Measurements from ENCODE around the gene SDHAF1.
"Not testable (repeated sequence)": the region's sequence is repeated elsewhere in the genome, so short reads cannot be mapped to it uniquely, and the experiment has no call there.

The SDHAF1 gene

GRCh38 chr19:36031308-36031707 lies 36.3 kb downstream of the SDHAF1 start:
- ChIA-PET CTCF (no interaction called here), POLR2A (no interaction called here)
- no peak for DNase-seq (ENCODE audit: extremely low spot score)
- TF ChIP-seq HDGF (IDR thresholded peaks at IDR 0.05; ENCODE audit: borderline replicate concordance) (no peak), FOXK2 (IDR thresholded peaks at IDR 0.05) (no peak), LEF1 (IDR thresholded peaks at IDR 0.05; ENCODE audit: borderline replicate concordance) (no peak), ELF4 (IDR thresholded peaks at IDR 0.05) (no peak), BHLHE40 (IDR thresholded peaks at IDR 0.05; ENCODE audit: borderline replicate concordance) (no peak), FOXA1 (IDR thresholded peaks at IDR 0.05) (no peak), TARDBP (IDR thresholded peaks at IDR 0.05) (no peak), FOXM1 (IDR thresholded peaks at IDR 0.05; ENCODE audit: borderline replicate concordance) (no peak), SP1 (IDR thresholded peaks at IDR 0.05) (no peak), SUZ12 (IDR thresholded peaks at IDR 0.05) (no peak), NFRKB (IDR thresholded peaks at IDR 0.05) (no peak), ARNT (IDR thresholded peaks at IDR 0.05) (no peak), L3MBTL2 (conservative IDR thresholded peaks at IDR 0.05) (no peak), ZNF384 (IDR thresholded peaks at IDR 0.05) (no peak), CTBP1 (IDR thresholded peaks at IDR 0.05; ENCODE audit: borderline replicate concordance) (no peak)
- TF ChIP-seq, protein P1, sequence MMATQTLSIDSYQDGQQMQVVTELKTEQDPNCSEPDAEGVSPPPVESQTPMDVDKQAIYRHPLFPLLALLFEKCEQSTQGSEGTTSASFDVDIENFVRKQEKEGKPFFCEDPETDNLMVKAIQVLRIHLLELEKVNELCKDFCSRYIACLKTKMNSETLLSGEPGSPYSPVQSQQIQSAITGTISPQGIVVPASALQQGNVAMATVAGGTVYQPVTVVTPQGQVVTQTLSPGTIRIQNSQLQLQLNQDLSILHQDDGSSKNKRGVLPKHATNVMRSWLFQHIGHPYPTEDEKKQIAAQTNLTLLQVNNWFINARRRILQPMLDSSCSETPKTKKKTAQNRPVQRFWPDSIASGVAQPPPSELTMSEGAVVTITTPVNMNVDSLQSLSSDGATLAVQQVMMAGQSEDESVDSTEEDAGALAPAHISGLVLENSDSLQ (IDR thresholded peaks at IDR 0.05), result no peak

GRCh38 chr19:36032251-36033104 lies 37.5 kb downstream of the SDHAF1 start, which contains the start of gene CLIP3:
Gene CLIP3 (minus strand): TSS chr19:36032873. CDS start chr19:36032357, 516 bp downstream.
- CTCF ChIA-PET, result no interaction called here
- no peak for DNase-seq (ENCODE audit: extremely low spot score)
- TF ChIP-seq ZNF384 (IDR thresholded peaks at IDR 0.05), result no peak
- TF ChIP-seq ELF4 (IDR thresholded peaks at IDR 0.05), result no peak
- no peak for TF ChIP-seq SUZ12 (IDR thresholded peaks at IDR 0.05)
- no peak for TF ChIP-seq FOXK2 (IDR thresholded peaks at IDR 0.05)
- no peak for TF ChIP-seq CTBP1 (IDR thresholded peaks at IDR 0.05; ENCODE audit: borderline replicate concordance)
- TF ChIP-seq BHLHE40 (IDR thresholded peaks at IDR 0.05; ENCODE audit: borderline replicate concordance), result no peak
- TF ChIP-seq HDGF (IDR thresholded peaks at IDR 0.05; ENCODE audit: borderline replicate concordance), result no peak
- no peak for TF ChIP-seq NFRKB (IDR thresholded peaks at IDR 0.05)
- no peak for TF ChIP-seq TARDBP (IDR thresholded peaks at IDR 0.05)
- TF ChIP-seq ARNT (IDR thresholded peaks at IDR 0.05), result no peak
- TF ChIP-seq FOXM1 (IDR thresholded peaks at IDR 0.05; ENCODE audit: borderline replicate concordance), result no peak
- no peak for TF ChIP-seq SP1 (IDR thresholded peaks at IDR 0.05)
- no peak for TF ChIP-seq L3MBTL2 (conservative IDR thresholded peaks at IDR 0.05)
- TF ChIP-seq LEF1 (IDR thresholded peaks at IDR 0.05; ENCODE audit: borderline replicate concordance), result no peak
- TF ChIP-seq FOXA1 (IDR thresholded peaks at IDR 0.05), result no peak
- TF ChIP-seq, protein P1 (IDR thresholded peaks at IDR 0.05), result no peak
- POLR2A ChIA-PET, result no interaction called here

DNA sequence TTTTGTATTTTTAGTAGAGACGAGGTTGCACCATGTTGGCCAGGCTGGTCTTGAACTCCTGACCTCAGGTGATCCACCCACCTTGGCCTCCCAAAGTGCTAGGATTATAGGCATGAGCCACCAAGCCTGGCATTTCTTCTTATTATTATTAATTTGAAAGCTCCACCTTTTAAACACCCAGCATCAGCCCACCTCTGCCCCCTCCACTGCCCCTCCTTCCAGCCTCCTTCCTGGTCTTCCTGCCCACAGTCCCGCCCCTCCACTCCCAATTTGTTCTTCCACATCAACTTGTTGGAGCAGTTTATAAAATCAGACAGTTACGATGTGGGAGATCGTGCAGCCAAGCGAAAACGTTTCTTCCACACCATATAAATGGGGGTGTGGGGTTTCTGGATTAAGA lies 45.5 kb downstream of the SDHAF1 start:
- POLR2A ChIA-PET, result interaction anchor here (0.7 kb wide), 1 partner anchor 13 kb away, joined by 3 read pairs; the partner anchor contains the start of gene THAP8
- no peak for DNase-seq (ENCODE audit: extremely low spot score)
- no peak for TF ChIP-seq FOXA1 (IDR thresholded peaks at IDR 0.05)
- TF ChIP-seq, protein P1 (IDR thresholded peaks at IDR 0.05), result no peak
- TF ChIP-seq L3MBTL2 (conservative IDR thresholded peaks at IDR 0.05), result no peak
- TF ChIP-seq FOXM1 (IDR thresholded peaks at IDR 0.05; ENCODE audit: borderline replicate concordance), result no peak
- no peak for TF ChIP-seq FOXK2 (IDR thresholded peaks at IDR 0.05)
- TF ChIP-seq BHLHE40 (IDR thresholded peaks at IDR 0.05; ENCODE audit: borderline replicate concordance), result no peak
- no peak for TF ChIP-seq CTBP1 (IDR thresholded peaks at IDR 0.05; ENCODE audit: borderline replicate concordance)
- no peak for TF ChIP-seq HDGF (IDR thresholded peaks at IDR 0.05; ENCODE audit: borderline replicate concordance)
- TF ChIP-seq SP1 (IDR thresholded peaks at IDR 0.05), result no peak
- TF ChIP-seq SUZ12 (IDR thresholded peaks at IDR 0.05), result no peak
- TF ChIP-seq ELF4 (IDR thresholded peaks at IDR 0.05), result no peak
- CTCF ChIA-PET, result no interaction called here

DNA sequence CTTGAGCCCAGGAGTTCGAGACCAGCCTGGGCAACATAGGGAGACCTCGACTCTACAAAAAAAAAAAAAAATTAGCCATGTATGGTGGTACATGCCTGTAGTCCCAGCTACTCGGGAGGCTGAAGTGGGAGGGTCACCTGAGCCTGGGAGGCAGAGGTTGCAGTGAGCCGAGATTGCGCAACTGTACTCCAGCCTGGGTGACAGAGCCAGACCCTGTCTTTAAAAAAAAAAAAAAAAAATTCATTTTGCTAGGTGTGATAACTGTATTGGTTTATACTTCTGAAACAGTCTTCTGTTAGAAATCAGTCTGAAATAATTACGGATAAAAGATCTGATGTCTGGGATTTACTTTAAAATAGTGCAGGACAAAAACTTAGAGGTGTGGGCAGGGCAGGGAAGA lies 46.1 kb downstream of the SDHAF1 start:
- POLR2A ChIA-PET, result interaction anchor here (0.7 kb wide), 1 partner anchor 12 kb away, joined by 3 read pairs; the partner anchor contains the start of gene THAP8
- DNase-seq (ENCODE audit: extremely low spot score); CTCF ChIA-PET: not testable (repeated sequence)

GRCh38 chr19:36041831-36042230 lies 46.8 kb downstream of the SDHAF1 start:
- ChIA-PET POLR2A (no interaction called here), CTCF (no interaction called here)
- DNase-seq (ENCODE audit: extremely low spot score), result no peak
- TF ChIP-seq, protein P1 (IDR thresholded peaks at IDR 0.05), result no peak
- TF ChIP-seq FOXK2 (IDR thresholded peaks at IDR 0.05) (no peak), SUZ12 (IDR thresholded peaks at IDR 0.05) (no peak), TARDBP (IDR thresholded peaks at IDR 0.05) (no peak), ELF4 (IDR thresholded peaks at IDR 0.05) (no peak), BHLHE40 (IDR thresholded peaks at IDR 0.05; ENCODE audit: borderline replicate concordance) (no peak)

Measured in HEK293T (cell line).